HG03108 (cell line): ENCODE data around the gene PICALM.

Source experiments
- ATAC-seq: cut with Tn5 transposase; IDR thresholded peaks from one replicate; pipeline ENCODE4 v1.9.1; 2021; ENCODE audit warnings: moderate library complexity; ENCODE audit not compliant: unreplicated experiment

Gene PICALM

GRCh38 chr11:86047275-86047991 lies 21.5 kb downstream of the PICALM start:
- ATAC-seq: peak; percentile 41

DNA sequence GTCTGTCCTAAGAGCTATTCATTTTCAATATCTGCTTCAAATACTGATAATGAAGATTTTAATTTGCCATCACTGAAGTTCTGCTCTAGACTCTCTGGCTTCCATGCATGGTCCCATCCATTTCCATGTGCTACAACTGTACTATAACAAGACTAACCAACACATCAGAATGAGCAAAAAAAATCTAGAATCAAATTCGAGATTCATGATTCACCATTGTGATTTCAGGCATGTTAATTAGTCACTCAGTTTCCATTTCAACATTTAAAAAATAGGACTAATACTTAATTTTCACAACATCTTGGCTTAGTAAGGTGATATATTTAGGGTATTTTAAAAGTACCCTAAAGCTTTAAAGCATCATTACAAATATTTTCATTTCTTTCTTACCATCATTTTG lies 22.8 kb downstream of the PICALM start:
- no peak for ATAC-seq

- no peak for ATAC-seq
These were observed 24.9 kb downstream of the PICALM start for GRCh38 chr11:86043765-86044503.

GRCh38 chr11:86041975-86042378 lies 26.9 kb downstream of the PICALM start:
- peak; percentile 55 for ATAC-seq

DNA sequence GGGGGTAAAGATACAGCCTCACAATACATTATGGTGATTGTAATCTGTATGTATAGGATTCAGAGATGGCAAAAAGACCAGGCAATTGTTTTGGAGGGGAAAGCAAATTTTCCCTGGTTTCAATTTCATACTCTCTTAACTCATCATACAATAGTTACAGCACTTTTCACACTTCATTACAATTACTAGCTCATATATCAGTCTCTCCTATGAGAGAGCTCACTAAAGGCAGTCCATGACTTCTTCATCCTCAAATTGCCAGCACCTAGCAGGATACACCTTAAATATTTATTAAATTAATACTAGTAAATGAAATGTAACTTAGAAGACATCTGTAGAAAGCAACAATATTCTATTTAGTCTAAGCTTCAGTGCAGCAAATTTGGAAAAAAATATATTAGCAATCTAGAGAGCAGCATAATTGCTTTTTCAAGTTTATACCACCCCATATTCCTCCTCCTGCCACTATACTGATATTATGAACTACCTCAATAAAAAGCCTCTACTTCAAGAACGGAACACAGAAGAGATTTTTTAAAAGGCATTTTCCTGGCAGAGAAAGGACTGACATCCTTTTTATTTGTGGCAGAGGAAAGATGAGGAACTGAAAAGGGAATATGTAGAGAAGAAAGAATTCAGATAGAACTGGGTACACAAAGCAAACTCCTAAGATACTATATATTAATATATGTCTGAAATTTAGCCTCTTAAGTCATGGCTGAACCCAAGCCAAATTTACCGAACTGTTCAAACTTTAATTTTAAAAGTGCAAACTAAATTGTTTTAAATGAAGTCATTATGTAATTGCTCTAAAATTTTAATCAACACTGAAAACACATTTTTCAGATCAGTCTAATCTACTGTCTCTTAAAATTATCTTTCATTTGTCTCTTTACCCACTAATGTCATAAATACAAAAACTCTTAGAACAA lies 27.7 kb downstream of the PICALM start:
- no peak for ATAC-seq

DNA sequence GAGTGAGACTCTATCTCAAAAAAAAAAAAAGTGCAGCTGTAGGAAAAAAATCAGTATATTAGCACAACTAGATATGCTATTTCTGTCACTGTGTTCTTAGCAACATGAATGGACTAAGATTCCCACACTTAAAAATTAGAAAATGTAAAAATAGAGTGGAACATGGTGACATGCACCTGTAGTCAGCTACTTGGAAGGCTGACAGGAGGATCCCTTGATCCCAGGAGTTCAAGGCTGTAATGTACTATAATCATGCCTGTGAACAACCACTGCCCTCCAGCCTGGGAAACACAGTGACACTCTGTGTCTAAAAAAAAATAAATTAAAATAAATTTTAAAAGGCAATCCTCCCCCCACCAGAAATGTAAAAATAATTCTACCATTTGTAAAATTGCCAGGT lies 29.8 kb downstream of the PICALM start:
- no peak for ATAC-seq

DNA sequence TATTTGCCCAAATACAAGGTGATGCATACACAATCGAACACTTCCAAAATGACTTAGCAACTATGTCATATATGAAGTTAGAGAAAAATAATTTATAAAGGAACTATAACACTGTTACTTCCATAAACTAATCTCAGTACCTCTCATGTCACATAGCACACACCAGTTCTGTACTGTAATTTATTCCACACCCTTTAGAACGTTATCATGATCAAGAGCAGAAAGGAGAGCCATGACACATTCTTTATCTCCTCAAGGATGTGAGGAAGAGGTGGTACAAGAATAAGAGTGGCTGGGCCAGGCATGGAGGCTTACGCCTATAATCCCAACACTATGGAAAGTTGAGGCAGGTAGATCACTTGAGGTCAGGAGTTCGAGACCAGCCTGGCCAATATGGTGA lies 31.1 kb downstream of the PICALM start:
- no peak for ATAC-seq

DNA sequence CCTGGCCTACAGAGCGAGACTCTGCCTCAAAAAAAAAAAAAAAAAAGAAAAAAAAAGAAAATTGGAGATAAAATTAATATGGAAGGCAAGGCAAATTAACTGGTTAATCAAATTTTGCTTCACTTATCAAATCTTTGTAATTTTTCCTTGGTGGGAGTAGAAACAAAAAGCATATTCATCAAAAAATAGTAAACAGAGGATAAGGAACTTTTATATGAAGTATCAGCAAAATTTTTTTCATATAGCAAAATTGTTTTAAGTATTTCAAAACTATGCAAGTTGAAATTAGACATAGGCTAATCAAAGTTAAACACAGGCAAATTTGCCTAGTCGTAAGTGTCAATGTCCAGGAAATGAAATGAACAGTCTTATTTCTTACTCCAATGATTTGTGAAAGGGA lies 33.0 kb downstream of the PICALM start:
- ATAC-seq: no peak

GRCh38 chr11:86035164-86035563 lies 33.7 kb downstream of the PICALM start:
- no peak for ATAC-seq

DNA sequence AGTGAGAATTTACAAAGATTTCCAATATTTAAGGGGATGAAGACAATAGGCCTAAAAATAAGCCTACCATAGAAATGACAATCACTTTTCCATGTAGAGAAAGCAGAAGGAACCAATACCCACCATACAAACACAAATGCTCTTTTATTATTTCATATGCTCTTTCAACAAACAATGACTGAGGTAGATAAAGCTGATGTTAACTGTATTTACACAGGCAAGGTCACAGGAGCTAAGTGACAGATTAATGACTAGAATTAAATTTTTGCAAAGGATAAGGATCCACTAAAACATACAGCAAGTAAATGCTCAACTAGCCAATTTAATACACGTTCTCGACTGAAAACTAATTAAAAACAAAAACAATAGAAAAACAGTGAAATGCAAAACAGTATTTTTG lies 34.2 kb downstream of the PICALM start:
- no peak for ATAC-seq

GRCh38 chr11:86021377-86021776 lies 47.5 kb downstream of the PICALM start:
- ATAC-seq: no peak

- no peak for ATAC-seq
These were observed 50.6 kb downstream of the PICALM start for GRCh38 chr11:86018249-86018648.

GRCh38 chr11:86016451-86016850 lies 52.4 kb downstream of the PICALM start:
- no peak for ATAC-seq

DNA sequence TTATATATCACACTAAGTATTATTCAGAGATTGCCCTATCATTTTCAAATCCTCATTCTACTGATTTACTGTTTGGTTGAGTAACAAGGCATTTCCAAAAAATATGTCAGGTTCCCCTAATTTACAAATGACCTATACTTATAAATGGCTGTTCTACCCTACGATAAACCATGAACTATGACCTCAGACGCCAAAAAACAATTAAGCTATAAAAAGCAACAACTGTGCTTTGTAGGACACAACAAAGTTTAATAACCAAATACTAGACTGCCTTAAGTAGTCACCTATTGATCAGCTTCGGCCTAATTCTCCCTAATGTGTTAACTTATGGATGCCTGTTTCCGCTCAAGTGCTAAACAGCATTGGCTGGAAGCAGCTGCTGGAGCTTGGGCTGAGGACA lies 53.2 kb downstream of the PICALM start:
- no peak for ATAC-seq

DNA sequence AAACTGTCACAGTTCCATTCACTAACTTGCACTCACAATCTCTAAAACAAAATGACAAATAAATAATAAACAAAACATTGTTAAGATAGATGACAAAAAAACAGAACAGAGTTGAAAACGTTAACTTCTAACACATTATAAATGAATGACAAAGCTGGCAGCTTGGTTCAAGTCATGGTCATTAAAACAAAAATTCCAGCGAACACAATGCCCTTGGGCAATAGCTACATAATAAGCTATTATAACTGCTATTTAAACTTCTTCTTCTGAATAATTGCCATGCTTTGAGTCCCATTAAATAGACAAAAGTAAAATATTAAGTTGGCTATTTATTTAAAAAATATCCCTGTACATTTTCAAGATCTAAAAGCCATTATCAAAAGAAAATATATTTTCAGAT lies 54.7 kb downstream of the PICALM start:
- no peak for ATAC-seq

GRCh38 chr11:86013713-86014112 lies 55.2 kb downstream of the PICALM start:
- ATAC-seq: no peak

GRCh38 chr11:86011175-86011574 lies 57.7 kb downstream of the PICALM start:
- ATAC-seq: no peak

GRCh38 chr11:86003654-86004053 lies 65.2 kb downstream of the PICALM start:
- ATAC-seq: no peak

DNA sequence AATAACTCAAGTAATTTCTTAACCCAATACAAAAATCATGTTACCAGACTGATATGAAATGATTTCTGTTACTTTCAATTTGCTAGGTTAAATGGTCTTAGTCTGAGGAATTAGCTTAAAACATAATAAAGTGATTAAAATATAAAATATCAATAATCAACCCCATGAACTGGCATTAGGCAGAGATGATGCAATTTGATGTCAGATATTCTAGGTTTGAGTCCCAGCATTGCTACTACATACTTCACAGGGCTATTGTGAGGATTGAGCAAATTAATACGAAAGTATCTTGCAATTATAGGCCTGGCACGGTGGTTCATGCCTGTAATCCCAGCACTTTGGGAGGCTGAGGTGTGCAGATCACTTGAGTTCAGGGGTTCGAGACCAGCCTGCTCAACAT lies 66.5 kb downstream of the PICALM start:
- no peak for ATAC-seq

- no peak for ATAC-seq
These were observed 77.4 kb downstream of the PICALM start for GRCh38 chr11:85991508-85991907.

GRCh38 chr11:85989746-85990145 lies 79.1 kb downstream of the PICALM start:
- no peak for ATAC-seq

GRCh38 chr11:85988780-85989179 lies 80.1 kb downstream of the PICALM start:
- ATAC-seq: no peak
